Stimulated activated CD8-positive, alpha-beta memory T cell treated with anti-CD3 and anti-CD28 coated beads, Interleukin-7, amount 100 ng/mL, for 24 hours (primary cell): ENCODE measurements around the gene STXBP5.

Experiments
- DNase-seq: peaks from one replicate; pipeline ENCODE4 v3.0.0-alpha.2; 2020; ENCODE audit warnings: low read depth

STXBP5 gene

GRCh38 chr6:147211349-147211748 is 7.1 kb downstream of the STXBP5 start:
- no peak for DNase-seq

GRCh38 chr6:147211831-147212230 is 7.6 kb downstream of the STXBP5 start:
- DNase-seq: no peak

GRCh38 chr6:147212622-147213021 is 8.4 kb downstream of the STXBP5 start:
- DNase-seq: no peak

- DNase-seq: no peak
Measured at GRCh38 chr6:147213772-147214171, 9.6 kb downstream of the STXBP5 start.

GRCh38 chr6:147214248-147215227 is 10.3 kb downstream of the STXBP5 start:
- DNase-seq: no peak

- DNase-seq: no peak
Measured at GRCh38 chr6:147216915-147217314, 12.7 kb downstream of the STXBP5 start.

- DNase-seq: no peak
Measured at GRCh38 chr6:147217840-147218404, 13.7 kb downstream of the STXBP5 start.

- no peak for DNase-seq
Measured at GRCh38 chr6:147218797-147219196, 14.6 kb downstream of the STXBP5 start.

GRCh38 chr6:147219463-147219862 is 15.2 kb downstream of the STXBP5 start:
- DNase-seq: no peak

GRCh38 chr6:147220345-147220744 is 16.1 kb downstream of the STXBP5 start:
- no peak for DNase-seq

- DNase-seq: no peak
Measured at GRCh38 chr6:147221739-147222138, 17.5 kb downstream of the STXBP5 start.

- DNase-seq: no peak
Measured at GRCh38 chr6:147222160-147222838, 18.1 kb downstream of the STXBP5 start.

GRCh38 chr6:147223736-147224135 is 19.5 kb downstream of the STXBP5 start:
- no peak for DNase-seq

GRCh38 chr6:147226163-147226724 is 22.0 kb downstream of the STXBP5 start:
- no peak for DNase-seq

GRCh38 chr6:147226877-147227276 is 22.7 kb downstream of the STXBP5 start:
- DNase-seq: no peak

GRCh38 chr6:147227770-147228320 is 23.6 kb downstream of the STXBP5 start:
- DNase-seq: no peak

- DNase-seq: no peak
Measured at GRCh38 chr6:147231589-147231988, 27.4 kb downstream of the STXBP5 start.

GRCh38 chr6:147234685-147235084 is 30.5 kb downstream of the STXBP5 start:
- no peak for DNase-seq

- no peak for DNase-seq
Measured at GRCh38 chr6:147238164-147238563, 33.9 kb downstream of the STXBP5 start.

- no peak for DNase-seq
Measured at GRCh38 chr6:147238906-147239305, 34.7 kb downstream of the STXBP5 start.

- no peak for DNase-seq
Measured at GRCh38 chr6:147244832-147245231, 40.6 kb downstream of the STXBP5 start.

GRCh38 chr6:147245693-147246092 is 41.5 kb downstream of the STXBP5 start:
- DNase-seq: no peak
